ENCODE measurements around the gene KLF16.
"Not testable (repeated sequence)": the region's sequence is repeated elsewhere in the genome, so short reads cannot be mapped to it uniquely, and the experiment has no call there.

Gene KLF16

GRCh38 chr19:1877280-1877660 is 13.9 kb upstream of the KLF16 start:
- not testable (repeated sequence) for DNase-seq, H3K4me3 Mint-ChIP-seq, H3K27ac Mint-ChIP-seq, H3K27me3 Mint-ChIP-seq, ATAC-seq, H3K9me3 Mint-ChIP-seq
- peaks cover 62% of the 10 kb centered on the region for H3K4me1 Mint-ChIP-seq

DNA sequence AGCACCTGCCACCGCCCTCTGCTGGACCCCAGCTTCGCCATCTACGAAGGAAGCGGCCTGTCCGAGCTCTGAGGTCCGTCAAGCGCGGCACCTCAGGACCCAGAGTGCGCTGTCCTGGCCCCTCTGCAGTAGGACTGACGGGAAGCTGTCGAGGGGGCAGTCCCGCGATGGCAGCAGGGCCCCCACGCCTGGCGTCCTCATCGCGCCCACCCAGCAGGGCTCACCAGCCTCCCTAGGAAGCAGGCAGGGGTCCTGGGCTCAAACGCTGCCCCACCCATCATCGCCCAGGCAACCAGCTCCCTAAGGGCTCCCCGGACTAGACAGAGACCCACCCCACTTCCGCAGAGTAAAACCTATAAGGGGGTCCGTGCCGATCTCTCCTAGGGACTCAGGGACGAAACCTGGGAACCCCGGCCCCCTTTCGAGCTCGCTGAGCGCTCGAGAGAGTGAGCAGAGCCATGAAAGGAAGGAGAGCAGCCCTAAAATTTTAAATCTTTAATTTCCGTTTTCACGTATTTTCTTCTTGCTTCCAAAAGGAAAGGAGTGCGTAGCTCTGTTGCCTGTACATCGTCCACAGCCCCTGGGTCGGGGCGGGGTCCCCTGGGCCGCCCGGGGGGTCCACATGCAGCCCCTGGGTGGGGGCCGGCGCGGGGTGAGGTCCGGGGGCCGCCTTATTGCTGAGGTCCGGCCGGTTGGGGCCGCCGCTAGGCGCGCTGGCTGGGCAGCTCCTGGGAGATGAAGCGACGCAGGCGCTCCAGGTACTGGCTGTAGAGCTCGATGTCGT is 13.3 kb upstream of the KLF16 start:
- Mint-ChIP-seq H3K27ac (peak overlapping the region; percentile 90 to 100), H3K4me3 (peak overlapping the region; percentile 98 to 100), H3K4me1 (peaks cover 59% of the 10 kb centered on the region)
- H3K9me3 Mint-ChIP-seq, H3K27me3 Mint-ChIP-seq, DNase-seq: not testable (repeated sequence)
- ATAC-seq = peak; percentile 8

DNA sequence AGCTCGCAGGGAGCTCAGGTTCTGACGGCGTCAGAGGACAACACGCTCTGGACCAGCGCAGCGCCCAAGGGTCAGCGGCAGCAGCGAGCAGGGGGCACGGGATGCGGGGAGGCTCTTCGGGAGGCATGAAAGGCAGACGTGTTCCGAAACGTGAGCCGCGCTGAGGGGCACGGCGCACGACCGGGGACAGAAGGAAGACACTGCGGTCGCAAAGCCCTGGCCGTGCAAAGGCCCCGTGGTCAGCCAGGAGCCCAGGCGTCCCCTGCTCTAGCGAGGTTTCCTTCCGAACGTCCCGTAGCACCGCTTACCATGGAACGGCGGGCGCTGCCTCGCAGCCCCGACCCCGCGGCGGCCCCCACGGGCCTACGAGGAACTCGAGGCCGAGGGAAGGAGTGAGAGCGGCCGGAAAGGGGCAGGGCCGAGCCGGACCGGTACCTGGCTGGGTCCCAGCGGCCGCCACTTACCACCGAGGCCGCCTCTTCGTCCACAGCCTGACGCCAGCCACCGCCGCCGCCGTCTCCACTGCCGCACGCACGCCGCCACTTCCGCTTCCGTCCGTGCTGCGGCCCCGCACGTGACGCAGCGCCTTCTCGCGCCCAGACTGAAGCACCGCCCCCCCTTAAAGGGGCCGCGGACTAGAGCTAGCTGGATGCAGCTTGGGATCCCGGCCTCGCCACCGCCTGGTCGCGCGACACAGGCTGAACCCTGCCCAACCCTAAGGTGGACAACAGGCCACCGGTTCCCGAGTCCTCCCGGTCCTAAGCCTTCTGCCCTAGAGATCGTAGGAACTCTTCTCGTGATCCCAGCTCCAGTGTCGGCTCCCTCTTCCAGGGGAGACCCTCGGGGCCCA is 12.5 kb upstream of the KLF16 start:
- Mint-ChIP-seq H3K27me3 (no peaks in the 10 kb centered on the region), H3K4me1 (peaks cover 61% of the 10 kb centered on the region)
- peak; percentile 94 for ATAC-seq

DNA sequence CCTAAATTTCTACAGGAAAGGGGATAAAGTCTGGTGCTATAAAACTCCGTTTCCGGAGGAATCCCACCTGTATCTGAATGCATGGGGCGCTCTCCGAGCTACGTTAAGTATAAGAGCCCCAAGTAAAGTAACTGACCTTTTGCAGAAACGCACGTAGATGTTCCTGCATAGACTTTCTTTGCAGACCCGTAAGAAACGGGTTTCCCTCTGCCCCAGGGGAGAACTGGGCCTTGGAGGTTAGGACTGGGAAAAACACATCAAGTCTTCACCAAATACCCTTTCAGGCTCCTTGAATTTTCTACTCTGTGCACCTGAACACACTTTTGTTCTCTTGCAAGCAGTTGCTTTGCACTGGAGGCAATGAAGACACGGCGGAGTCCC is 11.9 kb upstream of the KLF16 start:
- not testable (repeated sequence) for H3K9me3 Mint-ChIP-seq, DNase-seq, H3K27me3 Mint-ChIP-seq
- Mint-ChIP-seq H3K4me3 (peak overlapping the region; percentile 98 to 100), H3K4me1 (peaks cover 61% of the 10 kb centered on the region), H3K27ac (peak overlapping the region; percentile 99 to 100)
- peak; percentile 4 for ATAC-seq

More for the DNA sequence above, 12.5 kb upstream of the KLF16 start:
- H3K4me3 Mint-ChIP-seq = peak overlapping the region; percentile 98 to 100
- peak; percentile 83 to 91 for DNase-seq
- H3K9me3 Mint-ChIP-seq = no peaks in the 10 kb centered on the region
- H3K27ac Mint-ChIP-seq = peak overlapping the region; percentile 99 to 100

- DNase-seq = peak in 1 of 2 donors; percentile 33
- H3K27me3 Mint-ChIP-seq = no peaks in the 10 kb centered on the region
- peak overlapping the region; percentile 99 to 100 for H3K27ac Mint-ChIP-seq
- ATAC-seq = peak; percentile 52
- H3K4me1 Mint-ChIP-seq = peaks cover 57% of the 10 kb centered on the region
- no peaks in the 10 kb centered on the region for H3K9me3 Mint-ChIP-seq
- peak overlapping the region; percentile 98 to 100 for H3K4me3 Mint-ChIP-seq
Measured at GRCh38 chr19:1874554-1875185, 11.3 kb upstream of the KLF16 start.

- ATAC-seq (no peak), DNase-seq (peak in 1 of 2 donors; percentile 9)
- H3K4me3 Mint-ChIP-seq = peak overlapping the region; percentile 98 to 100
- peaks cover 59% of the 10 kb centered on the region for H3K4me1 Mint-ChIP-seq
- no peaks in the 10 kb centered on the region for H3K9me3 Mint-ChIP-seq
- H3K27me3 Mint-ChIP-seq = no peaks in the 10 kb centered on the region
- peak overlapping the region in 1 of 2 donors; percentile 99 for H3K27ac Mint-ChIP-seq
Measured at GRCh38 chr19:1873524-1874473, 10.4 kb upstream of the KLF16 start.

DNA sequence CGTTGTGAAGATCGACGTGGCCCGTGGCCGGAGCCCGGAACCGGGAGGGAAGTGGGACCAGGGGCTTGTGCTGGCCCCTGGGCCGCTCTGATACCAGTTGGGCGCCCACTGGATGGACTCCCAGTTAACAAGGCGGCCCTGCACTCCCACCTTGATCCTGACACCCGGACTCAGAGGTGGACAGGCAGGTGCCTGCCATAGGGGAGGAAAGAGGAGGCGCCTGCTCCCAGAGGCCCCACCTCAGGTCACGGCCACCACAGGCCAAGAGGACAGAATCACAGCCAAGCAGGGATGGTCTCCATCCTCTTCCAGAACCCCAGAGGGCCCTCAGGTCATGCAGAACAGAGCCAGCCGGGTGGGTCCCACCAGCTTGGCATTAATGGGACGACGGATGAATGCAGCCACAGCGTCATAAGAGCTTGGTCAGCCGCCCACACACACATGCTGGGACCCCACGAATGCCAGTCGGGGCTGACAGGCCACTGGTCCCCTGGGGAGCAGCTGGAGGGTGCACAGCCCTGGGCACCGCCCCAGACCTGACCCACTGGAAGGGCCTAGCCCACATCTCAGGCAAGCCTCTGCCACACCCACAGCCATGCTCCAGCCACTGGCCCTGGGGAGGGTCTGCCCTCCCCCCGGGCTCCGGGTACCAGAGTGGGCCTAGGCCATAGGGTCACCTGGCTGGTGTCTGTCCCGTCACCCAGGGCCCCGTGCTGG is 9.6 kb upstream of the KLF16 start:
- DNase-seq (peak in 1 of 2 donors; percentile 15), ATAC-seq (no peak)
- H3K9me3 Mint-ChIP-seq = no peaks in the 10 kb centered on the region
- H3K4me3 Mint-ChIP-seq = peak overlapping the region; percentile 98 to 100
- H3K4me1 Mint-ChIP-seq = peaks cover 58% of the 10 kb centered on the region
- peak overlapping the region; percentile 59 to 76 for H3K27ac Mint-ChIP-seq
- no peaks in the 10 kb centered on the region for H3K27me3 Mint-ChIP-seq

DNA sequence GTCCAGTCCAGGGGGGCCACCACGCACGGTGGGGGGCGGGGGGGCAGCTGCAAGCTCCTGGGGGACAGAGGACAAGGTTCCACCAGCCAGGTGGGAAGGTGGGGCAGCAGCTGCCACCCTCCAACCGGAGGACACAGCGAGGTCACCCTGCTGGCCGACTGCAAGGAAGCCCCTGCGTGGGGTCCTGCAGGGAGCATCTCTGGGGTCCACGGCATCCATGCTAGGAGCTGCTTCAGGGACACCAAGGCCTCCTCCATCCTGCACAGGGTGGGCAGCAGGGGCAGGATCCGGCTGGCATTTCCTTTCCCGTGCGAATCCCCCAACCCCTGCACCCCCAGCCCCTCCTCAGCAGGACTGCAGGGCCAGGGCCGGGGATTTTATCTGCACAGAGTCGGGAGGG is 8.3 kb upstream of the KLF16 start:
- Mint-ChIP-seq H3K27ac (no peak overlapping the region), H3K27me3 (no peaks in the 10 kb centered on the region), H3K4me3 (no peak overlapping the region), H3K9me3 (no peaks in the 10 kb centered on the region), H3K4me1 (peaks cover 68% of the 10 kb centered on the region)
- no peak for ATAC-seq
- DNase-seq = no peak

GRCh38 chr19:1871140-1871597 is 7.8 kb upstream of the KLF16 start:
- DNase-seq (no peak), ATAC-seq (no peak)
- Mint-ChIP-seq H3K27me3 (no peaks in the 10 kb centered on the region), H3K9me3 (no peaks in the 10 kb centered on the region), H3K27ac (no peak overlapping the region), H3K4me1 (peaks cover 64% of the 10 kb centered on the region), H3K4me3 (no peak overlapping the region)

DNA sequence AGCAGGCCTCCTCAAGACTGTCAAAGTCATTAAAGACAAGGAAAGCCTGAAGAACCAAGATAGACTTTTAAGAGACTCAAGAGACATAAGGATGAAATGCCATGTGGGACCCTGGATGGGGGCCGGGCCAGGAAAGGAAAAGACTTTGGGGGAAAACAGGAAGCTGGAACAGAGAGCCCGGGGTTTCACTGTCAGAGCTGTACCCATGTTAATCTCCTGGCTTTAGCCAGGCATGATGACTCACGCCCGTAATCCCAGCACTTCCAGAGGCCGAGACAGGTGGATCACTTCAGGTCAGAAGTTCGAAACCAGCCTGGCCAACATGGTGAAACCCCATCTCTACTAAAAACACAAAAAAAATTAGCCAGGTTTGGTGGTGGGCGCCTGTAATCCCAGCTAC is 5.6 kb upstream of the KLF16 start:
- no peak overlapping the region for H3K4me3 Mint-ChIP-seq
- peak overlapping the region in 1 of 2 donors; percentile 50 for H3K27ac Mint-ChIP-seq
- no peak for ATAC-seq
- H3K9me3 Mint-ChIP-seq = no peaks in the 10 kb centered on the region
- H3K4me1 Mint-ChIP-seq = peaks cover 64% of the 10 kb centered on the region
- no peaks in the 10 kb centered on the region for H3K27me3 Mint-ChIP-seq
- no peak for DNase-seq

- H3K9me3 Mint-ChIP-seq = no peaks in the 10 kb centered on the region
- H3K27me3 Mint-ChIP-seq = no peaks in the 10 kb centered on the region
- no peak overlapping the region for H3K27ac Mint-ChIP-seq
- H3K4me3 Mint-ChIP-seq = no peak overlapping the region
- H3K4me1 Mint-ChIP-seq = peaks cover 50% of the 10 kb centered on the region
- ATAC-seq = no peak
- no peak for DNase-seq
Measured at GRCh38 chr19:1867349-1867724, 4.0 kb upstream of the KLF16 start.

- DNase-seq (no peak), ATAC-seq (no peak)
- Mint-ChIP-seq H3K27me3 (no peaks in the 10 kb centered on the region), H3K27ac (no peak overlapping the region), H3K4me1 (peaks cover 53% of the 10 kb centered on the region), H3K4me3 (no peak overlapping the region), H3K9me3 (no peaks in the 10 kb centered on the region)
Measured at GRCh38 chr19:1866693-1867348, 3.4 kb upstream of the KLF16 start.

- no peaks in the 10 kb centered on the region for H3K27me3 Mint-ChIP-seq
Measured at GRCh38 chr19:1865172-1866010, 2.0 kb upstream of the KLF16 start.

More at GRCh38 chr19:1865172-1866010, 2.0 kb upstream of the KLF16 start:
- no peaks in the 10 kb centered on the region for H3K9me3 Mint-ChIP-seq
- H3K4me1 Mint-ChIP-seq = peaks cover 58% of the 10 kb centered on the region
- peak overlapping the region; percentile 83 to 88 for H3K4me3 Mint-ChIP-seq
- ATAC-seq (no peak), DNase-seq (no peak)
- H3K27ac Mint-ChIP-seq = peak overlapping the region in 1 of 2 donors; percentile 94

Data from stimulated activated naive CD8-positive, alpha-beta T cell treated with anti-CD3 and anti-CD28 coated beads, Interleukin-15, amount 100 ng/mL, for 72 hours (primary cell).